GM18867 (cell line): ENCODE results near the gene TMTC4.
A peak's percentile ranks its signal among the peaks of the same experiment; 100 is the strongest.
"Not testable (repeated sequence)": the region's sequence is repeated elsewhere in the genome, so short reads cannot be mapped to it uniquely, and the experiment has no call there.

Source experiments
- ATAC-seq: cut with Tn5 transposase; IDR thresholded peaks from one replicate; pipeline ENCODE4 v1.9.1; 2021; ENCODE audit warnings: mild to moderate bottlenecking, moderate library complexity; ENCODE audit not compliant: unreplicated experiment

Gene TMTC4, protein sequence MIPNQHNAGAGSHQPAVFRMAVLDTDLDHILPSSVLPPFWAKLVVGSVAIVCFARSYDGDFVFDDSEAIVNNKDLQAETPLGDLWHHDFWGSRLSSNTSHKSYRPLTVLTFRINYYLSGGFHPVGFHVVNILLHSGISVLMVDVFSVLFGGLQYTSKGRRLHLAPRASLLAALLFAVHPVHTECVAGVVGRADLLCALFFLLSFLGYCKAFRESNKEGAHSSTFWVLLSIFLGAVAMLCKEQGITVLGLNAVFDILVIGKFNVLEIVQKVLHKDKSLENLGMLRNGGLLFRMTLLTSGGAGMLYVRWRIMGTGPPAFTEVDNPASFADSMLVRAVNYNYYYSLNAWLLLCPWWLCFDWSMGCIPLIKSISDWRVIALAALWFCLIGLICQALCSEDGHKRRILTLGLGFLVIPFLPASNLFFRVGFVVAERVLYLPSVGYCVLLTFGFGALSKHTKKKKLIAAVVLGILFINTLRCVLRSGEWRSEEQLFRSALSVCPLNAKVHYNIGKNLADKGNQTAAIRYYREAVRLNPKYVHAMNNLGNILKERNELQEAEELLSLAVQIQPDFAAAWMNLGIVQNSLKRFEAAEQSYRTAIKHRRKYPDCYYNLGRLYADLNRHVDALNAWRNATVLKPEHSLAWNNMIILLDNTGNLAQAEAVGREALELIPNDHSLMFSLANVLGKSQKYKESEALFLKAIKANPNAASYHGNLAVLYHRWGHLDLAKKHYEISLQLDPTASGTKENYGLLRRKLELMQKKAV

DNA sequence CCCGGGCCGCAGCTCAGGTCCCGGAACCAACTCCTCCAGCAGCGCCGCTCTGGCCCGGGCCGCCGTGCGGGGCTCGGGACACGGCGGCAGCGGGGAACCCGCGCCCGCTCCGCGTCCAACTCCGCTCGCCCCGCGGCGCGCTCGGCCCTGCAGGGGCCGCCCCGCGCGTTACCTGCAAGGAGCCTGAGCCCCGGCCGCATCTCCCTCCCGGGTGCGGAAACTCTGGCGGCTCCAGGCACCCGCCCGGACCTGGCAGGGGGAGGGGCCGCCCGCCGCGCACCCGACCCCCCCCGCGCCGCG is at the start of gene TMTC4:
TMTC4 (minus strand) TSS at position 224 of the 300 bp plus-strand sequence. CDS start 4,433 bp downstream, outside the sequence.
- ATAC-seq: peak; percentile 41

DNA sequence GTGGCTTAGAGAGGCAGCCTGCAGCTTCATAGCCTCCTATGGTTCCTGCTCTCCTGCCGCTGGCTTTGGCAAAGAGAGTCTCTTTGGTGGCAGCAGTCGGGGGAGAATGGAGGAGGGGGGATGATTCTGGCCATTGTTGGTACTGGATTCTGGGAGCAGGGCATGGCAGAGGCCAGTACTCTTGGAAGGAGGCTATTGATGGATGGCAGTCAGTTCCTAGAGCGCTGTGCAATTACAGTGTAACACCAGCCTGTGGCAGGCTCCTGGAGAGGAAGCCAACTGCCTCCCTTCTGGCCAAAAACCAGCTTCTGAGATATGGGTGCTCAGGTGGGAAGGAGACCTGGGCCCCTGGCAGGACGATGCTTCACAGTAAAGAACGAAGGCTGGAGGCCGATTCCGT is 47.9 kb upstream of the TMTC4 start:
- no peak for ATAC-seq

DNA sequence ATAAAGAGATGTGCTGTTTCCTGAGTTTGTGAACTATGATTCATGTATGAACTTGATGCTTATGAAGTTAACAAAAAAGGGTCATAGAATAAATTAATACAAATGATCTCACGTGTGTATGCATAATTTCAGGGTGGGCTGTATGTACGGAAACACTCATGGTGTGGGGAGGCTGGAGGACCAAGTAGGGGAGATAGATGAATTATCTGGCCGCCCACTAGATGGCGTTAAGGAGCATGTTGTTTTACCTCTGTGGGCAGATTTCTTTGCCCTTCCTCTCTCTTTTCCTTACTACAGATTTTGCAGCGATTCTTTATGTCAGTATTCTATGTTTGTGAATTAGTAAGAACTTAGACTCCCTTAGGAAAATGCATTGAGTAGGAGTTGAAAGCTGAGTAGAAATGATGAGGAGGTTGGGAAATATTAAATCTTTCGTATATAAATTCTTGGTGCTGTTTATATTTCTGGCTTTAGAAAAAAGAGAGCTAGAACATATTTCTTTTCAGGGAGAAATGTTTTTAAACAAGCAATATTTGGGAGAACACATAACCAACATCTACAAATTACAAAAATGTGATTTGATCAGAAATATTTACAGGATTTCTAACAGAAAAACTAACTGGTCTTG is 47.4 kb upstream of the TMTC4 start:
- peak; percentile 84 for ATAC-seq

DNA sequence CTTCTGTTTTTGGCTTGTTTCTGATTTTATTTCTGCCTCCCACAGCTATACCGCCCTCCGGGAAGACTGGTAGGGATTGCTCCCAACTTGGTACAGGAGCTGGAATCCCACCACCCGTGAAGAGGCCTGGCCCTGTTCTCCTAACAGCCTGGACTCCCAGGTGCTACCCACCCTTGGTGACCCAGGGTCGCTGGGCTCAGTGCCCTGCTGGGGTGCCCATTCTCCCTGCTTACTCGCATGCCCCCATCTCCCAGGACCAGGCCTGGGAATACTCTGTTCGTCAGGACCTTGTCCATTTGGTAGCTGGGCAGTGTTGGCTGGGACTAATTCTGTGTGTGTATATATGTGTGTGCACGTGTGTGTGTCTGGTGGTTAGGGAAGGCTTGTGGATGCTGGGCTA is 41.0 kb upstream of the TMTC4 start:
- ATAC-seq: no peak

DNA sequence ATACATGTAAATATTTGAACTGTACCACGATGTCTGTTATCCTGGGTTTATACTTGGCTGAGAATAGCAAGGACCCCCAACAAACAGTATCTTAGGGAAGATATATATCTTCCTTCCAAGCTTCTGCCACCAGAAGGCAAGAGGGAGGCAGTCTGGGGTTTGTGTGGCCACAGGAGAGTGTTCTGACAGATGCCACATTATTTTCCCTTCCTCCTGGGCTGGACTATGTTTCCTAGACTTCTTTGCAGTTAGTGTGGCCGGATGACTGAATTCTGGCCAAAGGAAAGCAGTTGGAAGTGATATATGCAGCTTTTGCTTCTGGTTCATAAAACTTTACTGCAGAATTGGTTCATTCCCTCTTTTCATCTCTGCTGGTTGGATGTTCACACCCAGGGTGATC is 39.9 kb upstream of the TMTC4 start:
- ATAC-seq: no peak

DNA sequence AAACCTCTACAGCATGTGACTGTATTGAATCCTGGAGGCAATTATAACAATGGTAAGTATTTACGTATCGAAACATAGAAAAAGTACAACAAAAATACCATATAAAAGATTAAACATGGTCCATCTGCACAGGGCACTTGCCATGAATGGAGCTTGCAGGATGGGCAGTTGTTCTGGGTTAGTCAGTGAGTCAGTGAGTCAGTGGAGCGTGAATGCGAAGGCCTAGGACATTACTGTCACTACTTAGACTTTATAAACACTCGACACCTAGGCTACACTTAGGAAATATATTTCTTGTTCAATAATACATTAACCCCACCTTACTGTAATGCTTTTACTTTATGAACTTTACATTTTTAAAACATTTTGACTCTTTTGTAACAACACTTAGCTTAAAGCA is 35.6 kb upstream of the TMTC4 start:
- no peak for ATAC-seq

DNA sequence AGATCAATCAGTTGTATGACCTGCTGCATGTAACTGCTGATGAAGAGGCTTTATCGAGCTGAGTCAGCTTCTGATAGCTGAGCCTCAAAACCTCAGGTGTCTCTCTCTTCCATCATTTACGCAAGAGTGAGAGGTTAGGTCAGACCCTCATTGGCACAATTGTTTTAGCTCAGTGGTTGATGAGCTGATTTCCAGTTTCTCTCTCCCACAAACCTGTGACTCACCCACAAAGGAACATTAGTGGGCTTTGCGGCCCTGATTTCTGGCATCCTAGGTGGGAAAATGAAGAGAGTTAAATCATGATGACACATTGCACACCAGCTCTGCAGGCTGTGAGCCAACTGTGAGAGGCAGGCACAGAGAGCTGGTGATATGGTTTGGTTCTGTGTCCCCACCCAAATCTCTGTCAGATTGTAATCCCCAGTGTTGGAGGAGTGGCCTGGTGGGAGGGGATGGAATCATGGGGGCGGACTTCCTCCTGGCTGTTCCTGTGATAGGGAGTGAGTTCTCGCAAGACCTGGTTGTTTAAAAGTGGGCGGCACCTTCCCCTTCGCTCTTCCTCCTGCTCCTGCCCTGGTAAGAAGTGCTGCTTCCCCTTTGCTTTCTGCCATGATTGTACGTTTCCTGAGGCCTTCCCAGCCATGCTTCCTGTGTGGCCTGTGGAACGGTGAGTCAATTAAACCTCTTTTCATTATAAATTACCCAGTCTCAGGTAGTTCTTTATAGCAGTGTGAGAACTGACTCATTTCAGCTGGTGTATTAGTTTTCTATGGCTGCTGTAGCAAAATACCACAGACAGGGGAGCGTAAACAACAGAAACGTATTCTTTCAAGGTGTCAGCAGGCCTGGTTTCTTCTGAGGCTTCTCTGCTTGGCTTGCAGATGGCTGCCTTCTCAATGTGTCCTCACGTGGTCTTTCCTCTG is 33.5 kb upstream of the TMTC4 start:
- ATAC-seq: no peak

DNA sequence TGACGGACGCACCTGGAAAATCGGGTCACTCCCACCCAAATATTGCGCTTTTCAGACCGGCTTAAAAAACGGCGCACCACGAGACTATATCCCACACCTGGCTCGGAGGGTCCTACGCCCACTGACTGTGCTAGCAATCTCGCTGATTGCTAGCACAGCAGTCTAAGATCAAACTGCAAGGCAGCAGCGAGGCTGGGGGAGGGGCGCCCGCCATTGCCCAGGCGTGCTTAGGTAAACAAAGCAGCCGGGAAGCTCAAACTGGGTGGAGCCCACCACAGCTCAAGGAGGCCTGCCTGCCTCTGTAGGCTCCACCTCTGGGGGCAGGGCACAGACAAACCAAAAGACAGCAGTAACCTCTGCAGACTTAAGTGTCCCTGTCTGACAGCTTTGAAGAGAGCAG is 23.7 kb upstream of the TMTC4 start:
- ATAC-seq: not testable (repeated sequence)

DNA sequence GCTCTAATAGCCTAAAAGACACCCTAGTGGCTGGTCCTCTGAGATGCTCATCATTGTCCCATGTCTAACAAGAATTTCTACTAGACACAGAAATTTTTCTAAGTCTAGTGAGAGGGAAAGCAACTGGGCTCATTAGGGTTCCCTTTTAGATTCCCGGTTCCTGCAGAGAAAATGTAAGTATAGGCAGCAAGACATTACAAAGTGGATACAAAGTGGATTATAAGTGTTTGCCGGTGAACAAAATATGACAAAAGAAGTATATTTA is 20.8 kb upstream of the TMTC4 start:
- ATAC-seq: no peak

DNA sequence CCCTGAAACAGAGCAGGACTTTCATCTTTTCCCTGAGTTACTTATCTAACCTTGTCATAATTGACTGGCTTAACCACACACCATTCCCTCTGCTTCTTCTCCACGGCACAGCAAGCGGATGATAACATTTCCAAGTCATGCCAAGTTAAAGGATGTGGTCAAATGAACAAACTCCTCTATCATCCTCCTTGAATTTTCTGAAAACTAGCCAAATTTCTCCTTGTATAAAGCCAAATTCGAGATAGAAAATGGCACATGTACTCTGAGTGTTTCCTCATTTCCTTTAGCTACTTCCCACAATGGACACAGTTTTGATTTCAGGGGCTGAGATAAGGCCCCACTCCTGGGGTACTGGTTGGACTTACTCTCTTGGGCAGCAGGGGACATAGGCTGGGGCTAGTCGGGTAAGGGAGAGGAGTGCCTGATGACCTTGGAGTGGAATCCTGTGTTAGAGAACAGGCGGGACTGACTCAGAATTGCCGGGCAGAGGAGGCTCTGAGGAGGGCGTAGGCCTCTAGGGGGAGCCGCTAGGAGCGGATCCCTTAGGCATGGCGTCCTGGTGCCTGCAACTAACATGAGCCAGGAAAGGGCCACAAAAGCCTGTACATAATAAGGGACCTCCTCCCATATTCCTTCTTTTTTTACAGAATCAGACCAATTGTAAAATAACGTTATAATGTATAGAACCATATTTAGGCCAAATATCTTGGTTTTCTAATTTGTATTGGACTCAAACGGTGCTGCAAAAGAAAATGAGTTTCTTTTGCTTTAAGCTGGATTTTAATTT is 20.3 kb upstream of the TMTC4 start:
- peak; percentile 55 for ATAC-seq

DNA sequence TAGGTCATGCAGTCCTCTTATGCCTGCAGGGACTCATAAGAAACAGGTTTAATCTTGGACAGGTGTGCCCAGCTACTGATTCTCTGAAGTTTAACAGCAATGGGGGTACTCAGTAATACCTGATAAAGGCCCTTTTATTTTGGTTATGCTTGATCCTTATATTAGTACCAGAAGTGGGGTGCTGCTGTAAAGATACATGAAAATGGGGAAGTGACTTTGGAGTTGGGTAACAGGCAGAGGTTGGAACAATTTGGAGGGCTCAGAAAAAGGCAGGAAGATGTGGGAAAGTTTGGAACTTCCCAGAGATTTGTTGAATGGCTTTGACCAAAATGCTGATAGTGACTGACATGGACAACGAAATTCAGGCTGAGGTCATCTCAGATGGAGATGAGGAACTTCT is 14.6 kb upstream of the TMTC4 start:
- no peak for ATAC-seq

DNA sequence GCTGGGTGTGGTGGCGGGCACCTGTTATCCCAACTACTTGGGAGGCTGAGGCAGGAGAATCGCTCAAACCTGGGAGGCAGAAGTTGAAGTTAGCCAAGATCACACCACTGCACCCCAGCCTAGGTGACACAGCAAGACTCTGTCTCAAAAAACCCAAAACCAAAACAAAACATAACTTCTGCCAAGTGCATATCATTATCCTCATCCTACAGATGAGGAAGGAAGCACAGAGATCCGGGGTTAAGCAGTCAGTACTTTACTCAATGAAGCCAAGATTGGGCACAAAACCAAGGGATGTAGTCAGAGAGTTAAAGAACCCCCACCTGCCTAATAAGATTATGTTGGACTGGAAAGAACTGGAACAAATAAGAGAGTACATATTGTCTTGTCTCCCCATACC is 5.5 kb upstream of the TMTC4 start:
- no peak for ATAC-seq

DNA sequence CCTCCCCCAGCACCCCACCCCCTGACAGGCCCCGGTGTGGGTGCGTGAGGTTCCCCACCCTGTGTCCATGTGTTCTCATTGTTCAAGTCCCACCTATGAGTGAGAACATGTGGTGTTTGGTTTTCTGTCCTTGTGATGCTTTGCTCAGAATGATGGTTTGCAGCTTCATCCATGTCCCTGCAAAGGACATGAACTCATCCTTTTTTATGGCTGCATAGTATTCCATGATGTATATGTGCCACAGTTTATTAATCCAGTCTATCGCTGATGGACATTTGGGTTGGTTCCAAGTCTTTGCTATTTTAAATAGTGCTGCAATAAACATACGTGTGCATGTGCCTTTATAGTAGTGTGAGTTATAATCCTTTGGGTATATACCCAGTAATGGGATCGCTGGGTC is 2.5 kb upstream of the TMTC4 start:
- ATAC-seq: not testable (repeated sequence)

DNA sequence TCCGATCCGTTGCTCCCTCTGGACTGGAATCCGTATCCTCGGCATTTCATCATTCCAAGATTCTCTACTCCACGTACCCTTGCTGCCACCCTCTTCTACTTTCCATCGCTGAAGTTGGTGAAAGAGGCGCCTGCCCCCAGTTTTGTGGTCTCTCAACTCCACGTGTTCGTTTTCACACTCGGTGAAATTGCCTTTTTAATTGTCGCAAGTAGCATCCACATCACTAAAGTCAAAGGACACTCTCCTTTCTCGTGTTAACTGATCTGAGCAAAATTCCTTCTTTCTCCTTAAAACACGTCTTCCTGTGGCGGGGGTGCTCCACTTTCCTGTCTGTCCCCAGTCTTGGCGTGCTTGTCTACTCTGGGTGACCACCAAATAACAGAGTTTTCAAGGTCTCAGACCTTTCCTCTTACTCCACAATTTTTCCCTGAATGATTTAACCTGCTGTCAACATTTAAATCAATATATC is 1.1 kb upstream of the TMTC4 start:
- no peak for ATAC-seq

DNA sequence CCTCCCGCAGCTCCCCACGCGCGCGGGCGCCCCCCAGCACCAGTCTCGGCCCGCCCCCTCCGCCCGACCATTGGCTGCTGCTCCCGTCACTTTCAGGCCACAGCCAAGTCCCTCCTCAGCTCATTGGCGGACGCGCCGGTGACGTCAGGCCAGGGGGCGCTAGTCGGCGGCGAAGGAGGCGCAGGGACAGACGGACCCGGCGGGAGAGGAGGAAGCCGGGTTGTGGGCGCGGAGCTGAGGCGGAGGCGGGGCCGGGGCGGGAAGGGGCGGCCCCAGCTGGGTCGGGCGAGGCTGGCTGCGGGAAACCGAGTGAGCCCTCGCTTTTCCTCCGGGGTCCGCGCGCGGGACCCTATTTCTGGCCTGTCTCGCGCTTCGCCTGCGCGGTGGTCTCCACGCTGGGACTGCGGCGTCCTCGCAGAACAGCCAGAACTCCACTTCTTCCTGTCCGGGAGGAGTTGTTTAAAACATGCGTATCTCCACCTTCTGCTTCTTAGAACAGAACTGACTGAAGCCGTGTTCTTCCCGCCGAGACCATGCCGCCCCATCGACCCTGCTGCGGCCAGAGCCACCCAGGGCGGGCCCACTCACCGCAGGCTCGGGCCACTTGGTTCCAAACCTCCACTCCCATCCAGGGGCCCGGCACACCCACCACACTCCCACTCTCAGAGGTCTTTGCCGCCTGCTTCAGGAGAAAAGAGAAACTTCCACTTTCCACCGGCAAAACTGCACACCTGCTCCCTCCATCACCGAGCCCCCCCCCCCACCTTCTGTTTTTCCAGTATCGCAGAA is 471 bp upstream of the TMTC4 start:
- ATAC-seq: peak; percentile 93

DNA sequence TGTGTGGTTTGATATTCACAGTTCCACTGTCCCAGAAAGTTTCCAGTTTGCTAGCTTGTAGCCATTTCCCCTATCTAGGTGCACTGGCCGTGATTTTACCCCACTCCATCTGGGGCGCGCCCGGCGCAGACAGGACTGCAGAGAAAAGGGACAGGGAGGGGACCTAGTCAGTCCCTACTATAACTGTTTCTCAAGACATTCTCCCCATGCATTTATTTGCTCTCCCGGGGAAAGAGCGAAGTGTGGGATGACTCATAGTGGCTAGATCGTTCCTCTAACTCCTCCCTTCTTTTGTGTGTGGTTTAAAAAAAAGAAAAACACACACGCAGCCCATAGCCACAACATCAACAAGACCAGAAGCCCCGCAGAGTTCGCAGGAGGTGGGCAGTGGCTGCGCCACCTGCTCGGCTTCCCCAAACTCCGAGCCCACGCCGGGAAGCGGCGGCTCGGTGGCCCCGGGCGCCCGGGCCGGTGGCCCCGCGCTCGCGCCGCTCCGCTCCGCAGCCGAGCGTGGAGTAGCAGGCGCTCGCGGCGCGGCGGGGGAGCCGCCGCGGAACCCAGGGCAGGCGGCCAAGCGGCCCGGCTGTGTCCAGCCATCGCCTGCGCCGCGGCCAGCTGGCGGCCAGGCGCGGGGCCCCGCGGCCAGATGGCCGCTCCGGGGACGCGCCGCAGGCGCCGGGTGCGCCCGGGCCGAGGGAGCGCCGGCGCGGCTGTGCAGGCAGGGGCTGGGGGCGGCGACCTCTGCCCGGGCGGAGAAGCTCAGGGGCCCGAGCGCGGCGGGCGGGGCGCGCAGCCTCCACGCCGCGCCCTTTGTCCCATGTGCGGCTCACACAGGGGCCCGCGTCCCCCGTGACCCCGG is 653 bp downstream of the TMTC4 start:
- ATAC-seq: peak; percentile 34

DNA sequence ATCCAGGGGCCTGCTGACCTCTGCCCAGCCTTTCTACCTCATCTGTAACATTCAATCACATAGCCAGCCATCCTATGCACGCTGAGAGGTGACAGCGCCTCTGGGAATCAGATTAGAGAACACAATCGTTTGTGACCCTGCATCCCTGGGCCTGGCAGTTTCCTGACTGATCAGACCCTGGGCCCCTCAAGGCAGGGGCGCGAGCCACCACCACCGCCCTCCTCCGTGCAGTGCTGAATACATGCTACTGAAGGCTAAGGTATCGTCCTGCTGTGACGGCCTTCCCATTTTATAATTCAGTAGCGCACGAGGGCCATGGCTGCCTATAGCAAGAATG is 1.3 kb downstream of the TMTC4 start:
- ATAC-seq: no peak

DNA sequence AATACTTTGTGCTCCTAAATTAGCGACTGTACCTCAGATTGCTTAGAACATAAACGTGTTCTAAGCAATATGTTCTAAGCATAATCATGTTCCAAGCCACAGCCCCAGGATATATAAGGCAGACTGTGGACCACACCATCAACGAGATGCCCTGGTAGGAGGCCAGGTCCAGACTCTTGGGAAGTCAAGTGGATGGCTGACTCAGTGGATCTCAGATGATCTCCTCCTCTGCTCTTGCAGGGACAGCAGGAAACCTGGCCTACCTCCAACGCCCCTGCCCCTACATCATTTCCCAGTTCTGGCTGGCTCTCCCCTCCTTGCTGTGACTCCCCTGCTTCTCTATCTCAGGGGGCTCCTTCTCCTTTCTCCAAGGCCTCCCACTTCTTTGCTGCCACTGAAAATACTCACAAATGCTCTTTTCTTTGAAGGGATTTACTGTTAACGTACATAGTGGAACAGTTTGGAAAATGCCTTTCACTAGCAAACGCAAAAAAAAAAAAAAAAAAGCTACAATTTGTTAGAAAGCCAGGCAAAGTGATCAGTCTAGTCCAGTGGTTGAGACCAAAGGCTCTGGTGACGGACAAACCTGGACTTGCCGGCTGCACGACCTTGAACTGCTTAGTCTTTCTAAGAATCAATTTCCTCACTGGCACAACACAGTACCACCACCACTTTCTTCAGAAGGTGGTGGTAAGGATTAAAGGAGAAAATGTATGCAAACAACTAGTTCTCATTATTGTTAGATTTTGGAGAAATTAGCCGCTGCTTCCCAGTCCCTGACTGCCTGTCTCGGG is 3.0 kb downstream of the TMTC4 start:
- ATAC-seq: no peak
